NCI-H1436 treated with DMSO at 0.1 percent for 48 hours (cell line): ENCODE results near the gene ACADL.

ENCODE experiments used
- DNase-seq: peaks from one replicate; lab custom pipeline; 2025; lab: John Stamatoyannopoulos, UW

Gene ACADL

GRCh38 chr2:210224941-210225672 lies at the start of gene ACADL:
ACADL (minus strand) TSS chr2:210225447; CDS start chr2:210225263, 184 bp downstream.
- no peak for DNase-seq

GRCh38 chr2:210271300-210271699 lies 46.1 kb upstream of the ACADL start:
- no peak for DNase-seq

GRCh38 chr2:210269148-210269547 lies 43.9 kb upstream of the ACADL start:
- DNase-seq = no peak

- no peak for DNase-seq
Measured at GRCh38 chr2:210268281-210268680, 43.0 kb upstream of the ACADL start.

GRCh38 chr2:210267698-210268097 lies 42.5 kb upstream of the ACADL start:
- DNase-seq = no peak

- no peak for DNase-seq
Measured at GRCh38 chr2:210264282-210264681, 39.0 kb upstream of the ACADL start.

- no peak for DNase-seq
Measured at GRCh38 chr2:210263841-210264240, 38.6 kb upstream of the ACADL start.

- no peak for DNase-seq
Measured at GRCh38 chr2:210262036-210262435, 36.8 kb upstream of the ACADL start.

GRCh38 chr2:210259687-210260086 lies 34.4 kb upstream of the ACADL start:
- no peak for DNase-seq

GRCh38 chr2:210252699-210253606 lies 27.7 kb upstream of the ACADL start:
- no peak for DNase-seq

- no peak for DNase-seq
Measured at GRCh38 chr2:210250622-210251021, 25.4 kb upstream of the ACADL start.

GRCh38 chr2:210233487-210233886 lies 8.2 kb upstream of the ACADL start:
- DNase-seq = no peak

GRCh38 chr2:210230984-210231383 lies 5.7 kb upstream of the ACADL start:
- no peak for DNase-seq

- no peak for DNase-seq
Measured at GRCh38 chr2:210230518-210230917, 5.3 kb upstream of the ACADL start.

GRCh38 chr2:210228586-210228985 lies 3.3 kb upstream of the ACADL start:
- no peak for DNase-seq

GRCh38 chr2:210227290-210228088 lies 2.2 kb upstream of the ACADL start:
- no peak for DNase-seq

GRCh38 chr2:210226223-210226622 lies 976 bp upstream of the ACADL start:
- DNase-seq = no peak

GRCh38 chr2:210224591-210224940 lies 681 bp downstream of the ACADL start:
- DNase-seq = no peak

GRCh38 chr2:210215120-210215519 lies 10.1 kb downstream of the ACADL start:
- no peak for DNase-seq

- no peak for DNase-seq
Measured at GRCh38 chr2:210210185-210210584, 15.1 kb downstream of the ACADL start.

- no peak for DNase-seq
Measured at GRCh38 chr2:210207929-210208328, 17.3 kb downstream of the ACADL start.

- DNase-seq = no peak
Measured at GRCh38 chr2:210203558-210203957, 21.7 kb downstream of the ACADL start.
